Measurements from ENCODE around the gene KANSL3. TPM values are rescaled to one million over a fixed set of nuclear protein-coding genes. Genes with fewer than 3 reads are reported as not detected.

Gene KANSL3
- 18.9 and 23.8 TPM in 2 replicates for total RNA-seq (2014; rRNA removed; shearing (Covaris generic))

DNA sequence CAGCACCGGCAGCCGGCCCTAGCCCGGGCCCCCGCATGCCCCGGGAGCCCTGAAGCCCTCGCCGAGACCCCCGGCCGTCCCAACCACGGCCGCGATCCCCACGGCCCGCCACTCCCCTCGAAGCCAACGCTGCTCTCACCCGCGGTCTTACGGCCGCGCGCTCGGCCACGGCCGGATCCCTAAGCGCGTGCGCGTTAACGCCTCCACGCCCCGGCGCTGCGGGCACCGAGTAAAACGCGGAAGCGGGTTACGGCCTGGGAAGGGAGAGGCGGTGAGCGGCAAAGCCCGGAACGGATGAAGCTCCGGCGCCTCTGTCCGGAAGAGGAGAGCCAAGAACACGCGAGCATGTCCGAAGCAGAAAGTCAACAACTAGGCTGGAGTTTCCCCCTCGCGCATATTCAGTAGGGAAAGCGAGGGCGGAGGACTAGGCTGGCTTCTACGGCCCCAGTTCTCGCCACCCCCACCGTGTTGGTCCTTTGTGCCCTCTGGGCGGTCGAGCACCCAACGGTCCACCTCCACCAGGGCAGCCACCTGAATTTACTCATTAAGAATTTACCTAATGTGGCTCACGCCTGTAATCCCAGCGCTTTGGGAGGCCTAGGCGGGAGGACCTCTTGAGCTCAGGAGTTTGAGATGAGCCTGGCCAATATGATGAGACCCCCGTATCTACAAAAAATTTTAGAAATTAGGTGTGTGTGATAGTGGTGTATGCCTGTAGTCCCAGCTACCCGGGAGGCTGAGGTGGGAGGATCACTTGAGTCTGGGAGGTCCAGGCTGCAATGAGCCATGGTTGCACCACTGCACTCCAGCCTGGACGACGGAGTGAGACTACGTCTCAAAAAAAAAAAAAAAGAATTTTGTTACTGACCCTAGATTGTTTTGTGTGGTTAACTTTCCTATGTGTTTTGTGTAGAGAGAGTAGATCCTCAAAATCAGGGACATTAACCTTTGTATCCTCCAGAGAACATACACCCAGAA is at the start of gene KANSL3:
Gene KANSL3, minus strand, starts transcription at position 169 of the 978 bp plus-strand sequence. CDS start 1,177 bp downstream, outside the sequence.

DNA sequence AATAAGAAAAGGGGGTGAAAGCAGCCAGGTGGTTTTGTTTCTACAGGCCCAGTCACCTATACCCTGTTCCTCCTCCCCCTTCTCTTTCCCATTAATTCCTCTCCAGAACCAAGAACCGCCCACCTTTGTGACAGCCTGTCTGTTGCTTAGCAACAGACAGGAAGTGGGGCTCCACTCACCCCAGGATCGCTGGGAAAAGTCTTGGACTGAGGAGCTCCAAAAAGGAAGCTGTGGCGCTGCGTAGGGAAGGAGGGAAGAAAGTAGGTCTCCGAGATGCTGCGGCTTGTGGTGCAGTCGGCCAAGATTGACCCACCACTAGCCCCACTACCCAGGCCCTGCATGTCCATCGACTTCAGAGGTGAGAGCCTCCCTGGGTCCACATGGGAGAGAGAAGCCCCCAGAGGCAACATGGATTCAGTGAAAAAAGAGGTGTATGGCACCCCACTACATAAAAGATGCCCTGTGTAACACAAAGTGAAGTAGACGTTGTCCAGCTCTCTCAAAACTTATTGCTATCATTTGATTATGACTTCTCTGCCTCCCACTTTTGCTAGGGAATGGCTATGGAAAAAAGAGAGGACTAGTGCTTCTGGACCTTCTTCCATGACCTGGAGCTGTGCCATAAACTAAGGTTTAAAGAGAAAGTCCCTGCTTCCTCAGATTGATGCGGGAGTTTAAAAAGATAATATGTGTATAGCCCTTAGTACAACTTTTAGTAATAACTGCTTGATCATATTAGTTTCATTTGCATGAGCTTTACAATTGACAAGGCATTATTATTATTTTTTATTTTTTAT is 4.7 kb upstream of the KANSL3 start, which contains the start of gene FER1L5:
Gene FER1L5, plus strand, starts transcription at position 201 of the 797 bp plus-strand sequence. Its CDS starts 73 bp downstream, at position 274.

Other genes with a start within 250 kb of the KANSL3 start
- 0.11 and 0.19 TPM in 2 replicates for gene NEURL3, start 133.0 kb downstream of the KANSL3 start, total RNA-seq (2014; rRNA removed; shearing (Covaris generic))
- 5.3 and 8.4 TPM in 2 replicates for gene ARID5A, start 101.6 kb downstream of the KANSL3 start, total RNA-seq (2014; rRNA removed; shearing (Covaris generic))
- gene FER1L5, start 4.5 kb upstream of the KANSL3 start, total RNA-seq (2014; rRNA removed; shearing (Covaris generic)) = not detected in 2 replicates
- gene LMAN2L, start 101.8 kb upstream of the KANSL3 start, total RNA-seq (2014; rRNA removed; shearing (Covaris generic)) = 5.9 and 10.6 TPM in 2 replicates
- 5.5 and 6.2 TPM in 2 replicates for gene CNNM4, start 122.6 kb upstream of the KANSL3 start, total RNA-seq (2014; rRNA removed; shearing (Covaris generic))
- gene CNNM3, start 178.0 kb upstream of the KANSL3 start, total RNA-seq (2014; rRNA removed; shearing (Covaris generic)) = 4.8 and 4.9 TPM in 2 replicates
- 2.5 and 3.2 TPM in 2 replicates for gene ANKRD23, start 205.7 kb upstream of the KANSL3 start, total RNA-seq (2014; rRNA removed; shearing (Covaris generic))
- gene ANKRD39, start 219.7 kb upstream of the KANSL3 start, total RNA-seq (2014; rRNA removed; shearing (Covaris generic)) = 8.9 and 11.6 TPM in 2 replicates
- gene SEMA4C, start 231.8 kb upstream of the KANSL3 start, total RNA-seq (2014; rRNA removed; shearing (Covaris generic)) = 34.3 and 37.1 TPM in 2 replicates